Thyroid gland (tissue), 4 donors: ENCODE results near the gene MYL12B. TPM values are rescaled to one million over a fixed set of nuclear protein-coding genes. Genes with fewer than 3 reads are reported as not detected.
"Not testable (repeated sequence)": the region's sequence is repeated elsewhere in the genome, so short reads cannot be mapped to it uniquely, and the experiment has no call there.

Experiments used
- DNase-seq, 2 donors: peaks; one replicate each; pipeline ENCODE4 v3.0.0-alpha.2; 2019
- H3K27ac ChIP-seq, 3 donors: fragments of 200-600 bp; sonication (generic); 1 replicate in 2 of 3; 2 replicates in 1 of 3; pipeline ENCODE4 v1.5.1; 2016 to 2019; ENCODE audit warnings: mild to moderate bottlenecking in 1 of 3, moderate library complexity in 1 of 3
- H3K27me3 ChIP-seq: fragments of 200-600 bp; sonication (generic); one replicate; pipeline ENCODE4 v1.5.1; 2019
- H3K36me3 ChIP-seq, 2 donors: fragments of 200-600 bp; sonication (generic); one replicate each; pipeline ENCODE4 v1.5.1; 2016 to 2019
- H3K4me1 ChIP-seq, 2 donors: fragments of 200-600 bp; sonication (generic); one replicate each; pipeline ENCODE4 v1.5.1; 2017 to 2019
- H3K4me3 ChIP-seq, 3 donors: fragments of 200-600 bp; sonication (generic); replicated peaks in 1 of 3; 1 replicate in 2 of 3; 2 replicates in 1 of 3; pipeline ENCODE4 v1.5.1; 2016; ENCODE audit warnings: mild to moderate bottlenecking in 1 of 3
- H3K9me3 ChIP-seq: fragments of 200-600 bp; sonication (generic); one replicate; pipeline ENCODE4 v1.5.1; 2017
- POLR2A ChIP-seq, 2 donors: fragments of 450-650 bp; IDR thresholded peaks; one replicate each; pipeline ENCODE4 v1.6.1; 2017; ENCODE audit warnings: antibody characterized with exemption in 2 of 2, mild to moderate bottlenecking in 2 of 2, moderate library complexity in 1 of 2
- WGBS, 2 donors: methylation state at CpG; one replicate each; pipeline ENCODE4 v1.1.5; 2017; 5-methylcytosine and 5-hydroxymethylcytosine counted together
- intact Hi-C: fragments of 100-400 bp; cut with DNase I; formaldehyde crosslinking; loops from one replicate; pipeline ENCODE4 v1.15.1; 2023
- total RNA-seq, 4 donors: library from RNA; depleted of rRNA; stranded (reverse); fragments of >200 nt; gene quantifications; one replicate each; pipeline ENCODE4 v1.2.3, GENCODE V29; 2016
- TF ChIP-seq, protein P1 (sequence below), 6 experiments: fragments of 200-600 bp in 3 of 6; fragments of 450-650 bp in 3 of 6; sonication (generic) in 3 of 6; IDR thresholded peaks; one replicate each; pipeline ENCODE4 v1.5.1; 2016 to 2019; ENCODE audit warnings: antibody characterized with exemption in 6 of 6, mild to moderate bottlenecking in 2 of 6, inconsistent platforms in 1 of 6, moderate library complexity in 1 of 6

The MYL12B gene
- total RNA-seq, 4 donors from 2014 or later = 334 to 467 (median 446) TPM

DNA sequence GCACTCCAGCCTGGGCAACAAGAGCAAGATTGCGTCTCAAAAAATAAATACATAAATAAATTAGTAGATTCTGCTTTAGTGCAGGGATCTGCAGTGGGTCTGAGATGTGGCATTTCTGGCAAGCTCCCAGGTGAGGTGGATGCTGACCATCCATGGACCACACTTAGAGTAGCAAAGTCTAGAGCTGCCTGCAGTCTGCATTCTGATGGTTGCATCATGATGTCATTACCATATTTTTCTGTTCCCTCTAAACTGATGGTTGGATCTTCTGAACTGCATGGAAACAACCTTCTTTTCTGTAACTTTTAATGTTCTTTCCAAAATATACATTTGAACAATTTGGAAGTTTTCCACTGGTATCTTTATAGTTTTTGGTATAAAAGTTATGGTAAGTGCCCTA is 42.9 kb downstream of the MYL12B start:
- H3K27ac ChIP-seq = no peak overlapping the region
- TF ChIP-seq, protein P1, sequence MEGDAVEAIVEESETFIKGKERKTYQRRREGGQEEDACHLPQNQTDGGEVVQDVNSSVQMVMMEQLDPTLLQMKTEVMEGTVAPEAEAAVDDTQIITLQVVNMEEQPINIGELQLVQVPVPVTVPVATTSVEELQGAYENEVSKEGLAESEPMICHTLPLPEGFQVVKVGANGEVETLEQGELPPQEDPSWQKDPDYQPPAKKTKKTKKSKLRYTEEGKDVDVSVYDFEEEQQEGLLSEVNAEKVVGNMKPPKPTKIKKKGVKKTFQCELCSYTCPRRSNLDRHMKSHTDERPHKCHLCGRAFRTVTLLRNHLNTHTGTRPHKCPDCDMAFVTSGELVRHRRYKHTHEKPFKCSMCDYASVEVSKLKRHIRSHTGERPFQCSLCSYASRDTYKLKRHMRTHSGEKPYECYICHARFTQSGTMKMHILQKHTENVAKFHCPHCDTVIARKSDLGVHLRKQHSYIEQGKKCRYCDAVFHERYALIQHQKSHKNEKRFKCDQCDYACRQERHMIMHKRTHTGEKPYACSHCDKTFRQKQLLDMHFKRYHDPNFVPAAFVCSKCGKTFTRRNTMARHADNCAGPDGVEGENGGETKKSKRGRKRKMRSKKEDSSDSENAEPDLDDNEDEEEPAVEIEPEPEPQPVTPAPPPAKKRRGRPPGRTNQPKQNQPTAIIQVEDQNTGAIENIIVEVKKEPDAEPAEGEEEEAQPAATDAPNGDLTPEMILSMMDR (IDR thresholded peaks at IDR 0.05) = no peak
- no peak for TF ChIP-seq POLR2A (IDR thresholded peaks at IDR 0.05)
- intact Hi-C loops = no loop called here

DNA sequence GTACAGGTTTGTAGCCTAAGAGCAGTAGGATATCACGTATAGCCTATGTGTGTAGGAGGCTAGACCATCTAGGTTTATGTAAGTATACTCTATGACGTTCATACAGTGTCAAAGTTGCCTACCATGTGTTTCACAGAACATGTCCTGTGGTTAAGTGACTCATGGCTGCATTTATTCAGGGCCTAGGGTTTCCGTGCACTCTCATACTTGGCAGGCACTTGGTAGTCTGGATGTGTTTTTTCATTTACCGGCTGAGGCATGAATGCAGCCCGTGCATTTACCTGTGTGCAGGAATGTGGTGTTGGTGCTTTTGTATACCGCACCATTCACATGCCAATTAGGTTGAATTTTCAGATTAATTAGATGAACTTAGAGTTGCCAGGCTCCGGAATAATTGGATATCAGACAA is 43.4 kb downstream of the MYL12B start:
- intact Hi-C loops = no loop called here
- no peak overlapping the region for H3K27ac ChIP-seq
- H3K27me3 ChIP-seq = no peaks in the 10 kb centered on the region
- TF ChIP-seq POLR2A (IDR thresholded peaks at IDR 0.05) = no peak
- TF ChIP-seq, protein P1 (IDR thresholded peaks at IDR 0.05) = no peak
- 72 to 77% methylated on average over 7 of the region's 7 CpGs for WGBS, 2 donors
- H3K9me3 ChIP-seq = no peaks in the 10 kb centered on the region
- no peak for DNase-seq
- H3K36me3 ChIP-seq = no peaks in the 10 kb centered on the region
- no peaks in the 10 kb centered on the region for H3K4me1 ChIP-seq
- no peak overlapping the region for H3K4me3 ChIP-seq

More for the DNA sequence above, 42.9 kb downstream of the MYL12B start:
- no peaks in the 10 kb centered on the region for H3K4me1 ChIP-seq
- H3K27me3 ChIP-seq = no peaks in the 10 kb centered on the region
- WGBS, 2 donors = 96% methylated on average over 1 of the region's 1 CpG
- no peaks in the 10 kb centered on the region for H3K9me3 ChIP-seq
- DNase-seq = no peak
- H3K4me3 ChIP-seq = no peak overlapping the region
- H3K36me3 ChIP-seq = no peaks in the 10 kb centered on the region

DNA sequence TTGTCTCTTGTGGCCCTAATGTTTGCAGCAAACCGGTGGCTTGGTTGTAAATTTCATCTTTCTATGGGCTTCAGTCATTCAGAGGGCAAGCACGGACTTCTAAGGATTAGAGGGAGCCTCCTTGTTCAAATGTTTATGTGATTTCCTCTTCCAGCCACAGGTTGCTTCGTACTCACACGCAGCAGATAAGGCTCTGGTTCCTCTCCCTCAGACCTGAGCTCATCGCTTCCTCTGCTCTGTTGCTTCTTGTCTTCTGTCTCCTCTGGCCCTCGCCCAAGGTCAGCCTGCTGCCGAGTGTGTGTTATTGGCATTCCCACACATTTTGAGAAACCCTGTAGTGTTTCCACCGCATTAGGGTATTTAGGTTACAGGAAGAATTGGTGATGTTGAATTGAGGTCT is 44.0 kb downstream of the MYL12B start:
- no peak for TF ChIP-seq POLR2A (IDR thresholded peaks at IDR 0.05)
- TF ChIP-seq, protein P1 (IDR thresholded peaks at IDR 0.05) = no peak
- Histone ChIP-seq H3K27me3 (no peaks in the 10 kb centered on the region), H3K4me1 (no peaks in the 10 kb centered on the region), H3K27ac (no peak overlapping the region), H3K36me3 (no peaks in the 10 kb centered on the region), H3K9me3 (no peaks in the 10 kb centered on the region), H3K4me3 (no peak overlapping the region)
- DNase-seq = no peak
- intact Hi-C loops = no loop called here
- WGBS, 2 donors = 50 to 61% methylated on average over 8 of the region's 8 CpGs

DNA sequence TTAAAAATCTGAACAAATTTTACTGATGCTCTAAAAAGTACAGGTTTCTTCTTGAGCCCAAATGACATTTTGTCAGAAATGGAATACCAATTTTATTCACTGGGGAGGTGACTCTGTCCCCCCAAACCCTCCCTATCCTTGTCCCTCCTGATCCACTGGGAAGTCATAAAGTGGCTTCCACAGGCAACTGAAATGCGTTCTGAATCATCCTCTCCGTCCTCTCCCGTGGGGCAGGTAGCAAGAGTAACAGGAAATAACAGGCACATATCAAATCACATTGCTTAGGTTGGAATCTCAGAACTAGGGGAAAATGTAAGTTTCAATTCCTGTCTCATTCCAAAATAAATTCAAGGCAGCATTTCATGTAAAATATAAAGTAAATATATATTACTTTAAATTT is 44.5 kb downstream of the MYL12B start:
- no peaks in the 10 kb centered on the region for H3K36me3 ChIP-seq
- WGBS, 2 donors = 59 to 78% methylated on average over 3 of the region's 3 CpGs
- H3K4me3 ChIP-seq = no peak overlapping the region
- H3K9me3 ChIP-seq = no peaks in the 10 kb centered on the region
- no peak overlapping the region for H3K27ac ChIP-seq
- intact Hi-C loops = no loop called here
- DNase-seq = no peak
- no peaks in the 10 kb centered on the region for H3K27me3 ChIP-seq
- no peaks in the 10 kb centered on the region for H3K4me1 ChIP-seq
- TF ChIP-seq, protein P1 (IDR thresholded peaks at IDR 0.05) = no peak
- no peak for TF ChIP-seq POLR2A (IDR thresholded peaks at IDR 0.05)

DNA sequence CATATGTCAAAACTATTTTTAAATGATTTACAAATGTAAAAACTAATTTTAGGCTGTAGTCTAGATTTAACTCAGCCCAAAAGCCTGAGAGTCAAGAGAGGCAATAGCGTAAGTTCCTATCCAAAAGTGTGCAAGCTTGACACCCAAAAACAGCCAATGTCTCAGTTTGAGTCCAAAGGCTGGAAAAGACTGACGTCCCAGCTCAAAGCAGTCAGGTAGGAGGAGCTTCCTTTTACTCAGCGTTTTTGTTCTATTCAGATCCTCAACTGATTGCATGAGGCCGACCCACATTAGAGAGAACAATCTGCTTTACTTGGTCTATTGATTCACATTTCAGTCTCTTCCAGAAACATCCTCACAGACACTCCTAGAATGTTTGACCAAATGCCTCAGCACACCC is 51.8 kb downstream of the MYL12B start:
- intact Hi-C loops = no loop called here

DNA sequence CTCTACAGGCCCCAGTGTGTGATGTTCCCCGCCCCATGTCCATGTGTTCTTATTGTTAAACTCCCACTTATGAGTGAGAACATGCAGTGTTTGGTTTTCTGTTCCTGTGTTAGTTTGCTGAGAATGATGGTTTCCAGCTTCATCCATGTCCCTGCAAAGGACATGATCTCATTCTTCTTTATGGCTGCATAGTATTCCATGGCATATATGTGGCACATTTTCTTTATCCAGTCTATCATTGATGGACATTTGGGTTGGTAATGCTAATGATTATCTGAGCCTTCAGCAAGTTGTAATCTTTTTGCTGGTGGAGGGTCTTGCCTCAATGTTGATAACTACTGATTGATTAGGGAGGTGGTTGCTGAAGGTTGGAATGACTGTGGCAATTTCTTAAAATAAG is 53.4 kb downstream of the MYL12B start:
- H3K27ac ChIP-seq, intact Hi-C loops, H3K36me3 ChIP-seq, H3K27me3 ChIP-seq, H3K9me3 ChIP-seq, H3K4me3 ChIP-seq, H3K4me1 ChIP-seq, DNase-seq: not testable (repeated sequence)
- WGBS, 2 donors = 94 to 100% methylated on average over 1 of the region's 1 CpG

More for the DNA sequence above, 51.8 kb downstream of the MYL12B start:
- no peak for DNase-seq
- WGBS, 2 donors = 48 to 55% methylated on average over 4 of the region's 4 CpGs
- Histone ChIP-seq H3K4me3 (no peak overlapping the region), H3K27me3 (no peaks in the 10 kb centered on the region), H3K4me1 (no peaks in the 10 kb centered on the region), H3K9me3 (no peaks in the 10 kb centered on the region), H3K27ac (no peak overlapping the region), H3K36me3 (no peaks in the 10 kb centered on the region)
- TF ChIP-seq, protein P1 (IDR thresholded peaks at IDR 0.05) = no peak
- TF ChIP-seq POLR2A (IDR thresholded peaks at IDR 0.05) = no peak
